Naive thymus-derived CD4-positive, alpha-beta T cell (primary cell): ENCODE results near the gene CDC42EP4. TPM values are rescaled to one million over a fixed set of nuclear protein-coding genes. Genes with fewer than 3 reads are reported as not detected.
A peak's percentile ranks its signal among the peaks of the same experiment; 100 is the strongest.
"Not testable (repeated sequence)": the region's sequence is repeated elsewhere in the genome, so short reads cannot be mapped to it uniquely, and the experiment has no call there.

ENCODE experiments used
- ATAC-seq: fragments of 150-1000 bp; cut with Tn5 transposase; 2 replicates; pipeline ENCODE4 v1.10.0; 2021; ENCODE audit warnings: mild to moderate bottlenecking, moderate library complexity
- CTCF ChIA-PET: fragments of 350-600 bp; sonication (Branson Sonifier 250); formaldehyde crosslinking; loops from one replicate; lab custom pipeline; 2021; ENCODE audit warnings: antibody characterized with exemption; lab: Charles Lee
- POLR2A ChIA-PET: fragments of 350-600 bp; sonication (Branson Sonifier 250); formaldehyde crosslinking; loops from one replicate; lab custom pipeline; 2021; ENCODE audit warnings: antibody characterized with exemption, inconsistent platforms; lab: Charles Lee
- DNase-seq, 9 donors: peaks; one replicate each; pipeline versions ENCODE4 v3.0.0 to v3.0.0-alpha.2; 2020 to 2022; ENCODE audit warnings: mixed read lengths in 1 of 9
- H3K27ac ChIP-seq: one replicate; pipeline ENCODE4 v1.7.0; 2013; ENCODE audit warnings: mild to moderate bottlenecking, low read depth, low read length, moderate library complexity
- H3K27me3 ChIP-seq, 2 donors: one replicate each; pipeline ENCODE4 v1.7.0; 2013; ENCODE audit warnings: low read length in 2 of 2, mild to moderate bottlenecking in 2 of 2, moderate library complexity in 2 of 2; ENCODE audit not compliant: control insufficient read depth in 2 of 2, insufficient read depth in 2 of 2
- H3K36me3 ChIP-seq, 3 experiments: 1 replicate in 2 of 3; 2 replicates in 1 of 3; pipeline ENCODE4 v1.7.0; 2013; ENCODE audit warnings: low read length in 3 of 3, mild to moderate bottlenecking in 3 of 3, moderate library complexity in 1 of 3; ENCODE audit not compliant: insufficient read depth in 3 of 3, control insufficient read depth in 2 of 3
- H3K4me1 ChIP-seq, 2 donors: one replicate each; pipeline ENCODE4 v1.7.0; 2013; ENCODE audit warnings: low read length in 2 of 2, mild to moderate bottlenecking in 2 of 2, moderate library complexity in 1 of 2; ENCODE audit not compliant: control insufficient read depth in 2 of 2, insufficient read depth in 2 of 2
- H3K4me3 ChIP-seq: 2 replicates; pipeline ENCODE4 v1.7.0; 2013; ENCODE audit warnings: mild to moderate bottlenecking, low read length
- H3K9me3 ChIP-seq, 3 experiments: 1 replicate in 2 of 3; 2 replicates in 1 of 3; pipeline ENCODE4 v1.7.0; 2013; ENCODE audit warnings: low read length in 3 of 3; ENCODE audit not compliant: control insufficient read depth in 2 of 3
- H3K27ac Mint-ChIP-seq, 9 donors: one replicate each; pipeline ENCODE4 v1.8.0; 2020 to 2022; ENCODE audit warnings: mixed read lengths in 9 of 9, mild to moderate bottlenecking in 8 of 9, moderate library complexity in 5 of 9, inconsistent platforms in 2 of 9
- H3K27me3 Mint-ChIP-seq, 5 donors: one replicate each; pipeline ENCODE4 v1.8.0; 2021 to 2022; ENCODE audit warnings: mixed read lengths in 5 of 5, mild to moderate bottlenecking in 1 of 5
- H3K36me3 Mint-ChIP-seq, 5 donors: one replicate each; pipeline ENCODE4 v1.8.0; 2020 to 2022; ENCODE audit warnings: mixed read lengths in 5 of 5, mild to moderate bottlenecking in 3 of 5, inconsistent platforms in 1 of 5
- H3K4me1 Mint-ChIP-seq, 7 donors: one replicate each; pipeline ENCODE4 v1.8.0; 2020 to 2022; ENCODE audit warnings: mixed read lengths in 7 of 7, mild to moderate bottlenecking in 3 of 7, inconsistent platforms in 1 of 7
- H3K4me3 Mint-ChIP-seq, 10 donors: one replicate each; pipeline ENCODE4 v1.8.0; 2020 to 2022; ENCODE audit warnings: mild to moderate bottlenecking in 10 of 10, mixed read lengths in 10 of 10, moderate library complexity in 6 of 10, inconsistent platforms in 2 of 10
- H3K9me3 Mint-ChIP-seq, 11 donors: one replicate each; pipeline ENCODE4 v1.8.0; 2020 to 2022; ENCODE audit warnings: mixed read lengths in 11 of 11, mild to moderate bottlenecking in 4 of 11, inconsistent platforms in 1 of 11, moderate library complexity in 1 of 11
- intact Hi-C, 2 donors: fragments of 100-400 bp; cut with micrococcal nuclease; formaldehyde crosslinking; loops; one replicate each; pipeline ENCODE4 v1.15.1; 2023
- polyA plus RNA-seq, 2 donors: library from polyadenylated mRNA; unstranded; fragments of 300-500 nt; fragmentation: Illumina TruSeq; gene quantifications; one replicate each; pipeline ENCODE4 v1.2.3, GENCODE V29; 2021
- total RNA-seq, 6 experiments: library from RNA in 5 of 6; stranded (reverse) in 5 of 6; gene quantifications; 1 replicate in 5 of 6; 2 replicates in 1 of 6; pipeline ENCODE4 v1.2.3 and lab custom pipeline; 2021 to 2026

Gene CDC42EP4
- total and polyA plus RNA-seq, 7 experiments from 2014 or later = 0.19 to 15.8 (median 1.5) TPM

- Histone ChIP-seq H3K36me3 (peaks cover 0 to 7% (median 0%) of the 10 kb centered on the region in 3 experiments), H3K4me1 (peaks cover 9 to 10% of the 10 kb centered on the region in 2 donors), H3K27me3 (no peaks in the 10 kb centered on the region), H3K4me3 (peak overlapping the region; percentile 80), H3K27ac (peak overlapping the region; percentile 59), H3K9me3 (no peaks in the 10 kb centered on the region)
- H3K27me3 Mint-ChIP-seq = peaks cover 0 to 13% (median 0%) of the 10 kb centered on the region in 5 donors
- ATAC-seq (no peak), DNase-seq (peak in 1 of 9 donors; percentile 6)
- CTCF ChIA-PET = interaction anchor here (1.2 to 1.3 kb wide), 2 partner anchors 10 to 583 kb away, joined by 3 to 5 read pairs; no protein-coding TSS in a partner anchor
- H3K36me3 Mint-ChIP-seq = no peaks in the 10 kb centered on the region
- peak overlapping the region; percentile 56 to 91 (median 67) for H3K27ac Mint-ChIP-seq
- peaks cover 0 to 1% (median 0%) of the 10 kb centered on the region in 11 donors for H3K9me3 Mint-ChIP-seq
- H3K4me3 Mint-ChIP-seq = peak overlapping the region; percentile 81 to 91 (median 86)
- intact Hi-C loops = loop anchor here (2.0 to 5.0 kb wide), 4 partner anchors 218 to 892 kb away; partner anchors contain the start of genes SLC39A11 (in 2 of the 2) and RPL38 (in 1 of the 2)
- POLR2A ChIA-PET = no interaction called here
- peaks cover 9 to 19% (median 13%) of the 10 kb centered on the region in 7 donors for H3K4me1 Mint-ChIP-seq
These were observed 1.8 kb downstream of the CDC42EP4 start for GRCh38 chr17:73309727-73310596.

GRCh38 chr17:73308959-73309358, 2.8 kb downstream of the CDC42EP4 start:
- H3K27me3 Mint-ChIP-seq = peaks cover 0 to 13% (median under 1%) of the 10 kb centered on the region in 5 donors
- DNase-seq, H3K4me3 ChIP-seq, H3K9me3 ChIP-seq, H3K27ac ChIP-seq, intact Hi-C loops, ATAC-seq, H3K9me3 Mint-ChIP-seq, H3K36me3 ChIP-seq, H3K27me3 ChIP-seq, H3K36me3 Mint-ChIP-seq, H3K27ac Mint-ChIP-seq: not testable (repeated sequence)
- H3K4me1 Mint-ChIP-seq = peaks cover 9 to 19% (median 14%) of the 10 kb centered on the region in 7 donors
- POLR2A ChIA-PET = interaction anchor here (0.7 kb wide), 1 partner anchor 1523 kb away, joined by 3 read pairs; no protein-coding TSS in a partner anchor
- H3K4me3 Mint-ChIP-seq = peak overlapping the region in 2 of 10 donors; percentile 88 to 91
- CTCF ChIA-PET = interaction anchor here (1.4 kb wide), 1 partner anchor 61 kb away, joined by 3 read pairs; no protein-coding TSS in a partner anchor
- H3K4me1 ChIP-seq = peaks cover 9 to 10% of the 10 kb centered on the region in 2 donors

DNA sequence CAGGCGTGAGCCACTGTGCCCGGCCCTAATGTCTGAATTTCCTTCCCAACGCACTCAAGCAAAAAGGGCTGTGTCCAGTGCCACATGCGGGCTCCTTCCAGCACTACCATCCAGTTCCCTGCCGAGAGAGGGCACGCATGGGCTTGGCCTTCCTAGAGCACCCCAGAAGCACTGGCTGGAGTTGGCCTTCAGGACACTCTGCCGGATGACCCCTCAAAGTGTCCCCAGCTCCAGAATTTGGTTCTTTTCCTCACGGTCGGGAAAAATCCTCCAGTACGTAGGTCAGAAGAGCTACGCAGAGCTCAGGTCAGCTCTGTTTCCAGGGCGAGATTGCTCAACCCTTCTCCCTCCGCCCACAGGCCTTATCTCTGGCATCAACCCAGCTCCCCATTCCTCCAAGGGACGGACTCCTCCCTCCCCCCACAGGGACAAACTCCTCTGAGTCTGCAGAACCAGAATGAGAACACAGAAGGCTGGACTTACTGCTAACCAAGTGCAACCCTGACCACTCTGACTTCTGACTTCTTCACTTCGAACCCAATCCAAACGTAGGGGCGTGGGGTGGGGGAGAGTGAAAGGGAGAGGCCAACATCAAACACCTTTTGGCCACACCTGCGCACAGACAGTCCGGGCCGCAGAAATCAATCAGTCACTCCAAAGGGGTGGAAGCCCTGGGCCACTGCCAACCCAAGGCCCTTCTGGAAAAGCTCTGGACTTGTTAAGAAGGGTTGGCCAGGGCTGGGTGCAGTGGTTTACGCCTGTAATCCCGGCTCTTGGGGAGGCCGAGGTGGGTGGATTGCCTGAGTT, 3.6 kb downstream of the CDC42EP4 start:
- ChIA-PET POLR2A (interaction anchor here (0.7 kb wide), 1 partner anchor 1524 kb away, joined by 3 read pairs; no protein-coding TSS in a partner anchor), CTCF (interaction anchor here (1.4 kb wide), 1 partner anchor 61 kb away, joined by 3 read pairs; no protein-coding TSS in a partner anchor)
- intact Hi-C loops = no loop called here
- no peaks in the 10 kb centered on the region for H3K36me3 Mint-ChIP-seq
- H3K4me1 Mint-ChIP-seq = peaks cover 9 to 19% (median 14%) of the 10 kb centered on the region in 7 donors
- no peak overlapping the region for H3K27ac Mint-ChIP-seq
- peaks cover 0 to 9% (median 4%) of the 10 kb centered on the region in 5 donors for H3K27me3 Mint-ChIP-seq
- H3K27ac ChIP-seq = no peak overlapping the region
- H3K4me3 ChIP-seq = no peak overlapping the region
- H3K27me3 ChIP-seq = no peaks in the 10 kb centered on the region
- peaks cover 9 to 10% of the 10 kb centered on the region in 2 donors for H3K4me1 ChIP-seq
- no peak overlapping the region for H3K4me3 Mint-ChIP-seq
- no peak for DNase-seq
- peaks cover 0 to 7% (median 0%) of the 10 kb centered on the region in 3 experiments for H3K36me3 ChIP-seq
- peaks cover 0 to 1% (median 0%) of the 10 kb centered on the region in 11 donors for H3K9me3 Mint-ChIP-seq
- no peaks in the 10 kb centered on the region for H3K9me3 ChIP-seq
- no peak for ATAC-seq

- ATAC-seq = no peak
- no peak overlapping the region for H3K4me3 Mint-ChIP-seq
- POLR2A ChIA-PET = no interaction called here
These were observed 4.7 kb downstream of the CDC42EP4 start for GRCh38 chr17:73307130-73307529.

DNA sequence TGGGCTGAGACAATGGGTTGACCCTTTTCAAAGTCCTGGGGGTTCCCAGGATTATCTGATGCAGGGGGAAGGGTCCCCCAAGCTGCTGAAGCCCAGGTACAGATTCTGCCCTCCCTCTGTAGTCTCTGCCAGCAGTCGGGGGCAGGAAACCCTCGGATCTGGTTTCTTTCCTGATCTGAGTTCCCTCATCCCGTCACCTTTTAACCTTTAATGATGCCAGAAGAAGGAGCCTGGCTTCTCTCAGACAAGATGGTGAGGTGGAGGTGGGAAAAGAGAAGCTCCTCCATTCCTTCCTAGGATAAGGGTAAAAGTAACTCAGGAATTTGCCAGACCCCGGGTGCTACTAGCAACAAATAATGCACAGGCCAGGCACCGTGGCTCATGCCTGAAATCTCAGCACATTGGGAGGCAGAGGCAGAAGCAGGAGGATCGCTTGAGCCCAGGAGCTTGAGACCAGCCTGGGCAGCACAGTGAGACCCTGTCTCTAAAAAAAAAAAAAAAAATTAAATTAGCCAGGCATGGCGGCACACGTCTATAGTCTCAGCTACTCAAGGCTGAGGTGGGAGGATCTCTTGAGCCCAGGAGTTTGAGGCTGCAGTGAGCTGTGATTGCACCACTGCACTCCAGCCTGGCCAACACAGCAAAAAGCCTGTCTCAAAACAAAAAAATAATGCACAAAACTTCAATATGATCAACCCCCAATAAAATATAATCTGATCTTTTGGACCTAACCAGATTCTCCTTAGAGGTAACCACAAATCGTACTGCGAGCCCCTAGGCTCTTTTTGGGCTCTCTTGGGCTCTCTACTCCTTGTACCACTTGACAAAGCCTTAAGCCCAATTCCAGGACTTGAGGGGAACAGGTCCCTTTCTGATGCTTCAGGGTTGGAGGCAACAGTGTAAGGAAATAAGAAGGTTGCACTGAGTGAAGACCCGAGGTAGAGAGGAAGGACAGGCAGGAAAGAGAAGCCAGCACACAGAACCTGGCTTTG, 5.7 kb downstream of the CDC42EP4 start:
- Histone ChIP-seq H3K9me3 (no peaks in the 10 kb centered on the region), H3K4me1 (peaks cover 9 to 10% of the 10 kb centered on the region in 2 donors), H3K27me3 (no peaks in the 10 kb centered on the region), H3K4me3 (no peak overlapping the region), H3K27ac (no peak overlapping the region), H3K36me3 (no peaks in the 10 kb centered on the region)
- peaks cover 9 to 19% (median 14%) of the 10 kb centered on the region in 7 donors for H3K4me1 Mint-ChIP-seq
- intact Hi-C loops = no loop called here
- no peak for DNase-seq
- H3K36me3 Mint-ChIP-seq = no peaks in the 10 kb centered on the region
- CTCF ChIA-PET = no interaction called here
- peaks cover 0 to 1% (median 0%) of the 10 kb centered on the region in 11 donors for H3K9me3 Mint-ChIP-seq
- H3K4me3 Mint-ChIP-seq = no peak overlapping the region
- POLR2A ChIA-PET = no interaction called here
- peaks cover 0 to 9% (median 4%) of the 10 kb centered on the region in 5 donors for H3K27me3 Mint-ChIP-seq
- H3K27ac Mint-ChIP-seq = no peak overlapping the region
- ATAC-seq = no peak

More at GRCh38 chr17:73307130-73307529, 4.7 kb downstream of the CDC42EP4 start:
- Mint-ChIP-seq H3K9me3 (peaks cover 0 to 1% (median 0%) of the 10 kb centered on the region in 11 donors), H3K4me1 (peaks cover 9 to 19% (median 14%) of the 10 kb centered on the region in 7 donors), H3K27me3 (peaks cover 0 to 9% (median 4%) of the 10 kb centered on the region in 5 donors), H3K27ac (no peak overlapping the region), H3K36me3 (no peaks in the 10 kb centered on the region)
- peaks cover 0 to 7% (median 0%) of the 10 kb centered on the region in 3 experiments for H3K36me3 ChIP-seq
- H3K9me3 ChIP-seq = no peaks in the 10 kb centered on the region
- peaks cover 9 to 10% of the 10 kb centered on the region in 2 donors for H3K4me1 ChIP-seq
- H3K27me3 ChIP-seq = no peaks in the 10 kb centered on the region
- no peak overlapping the region for H3K4me3 ChIP-seq
- CTCF ChIA-PET = no interaction called here
- intact Hi-C loops = no loop called here
- no peak overlapping the region for H3K27ac ChIP-seq
- no peak for DNase-seq
